Right lobe of liver (tissue), 4 donors: ENCODE data around the gene RERGL.

Source experiments
- POLR2A ChIP-seq: fragments of 450-650 bp; IDR thresholded peaks from one replicate; pipeline ENCODE4 v1.6.1; 2017; ENCODE audit warnings: antibody characterized with exemption, mild to moderate bottlenecking
- TF ChIP-seq, protein P1 (sequence below), 4 donors: fragments of 200-600 bp in 3 of 4; fragments of 450-650 bp in 1 of 4; IDR thresholded peaks; one replicate each; pipeline versions ENCODE4 v1.5.1 to v1.8.0; 2016 to 2022; ENCODE audit warnings: antibody characterized with exemption in 4 of 4, mild to moderate bottlenecking in 2 of 4
- donor health status: DM: no; HTN: no; CAD: no.
- donor health status: DM: no; HTN: no; CAD: no.
- donor health status: DM: no; HTN: yes; CAD: no.

DNA sequence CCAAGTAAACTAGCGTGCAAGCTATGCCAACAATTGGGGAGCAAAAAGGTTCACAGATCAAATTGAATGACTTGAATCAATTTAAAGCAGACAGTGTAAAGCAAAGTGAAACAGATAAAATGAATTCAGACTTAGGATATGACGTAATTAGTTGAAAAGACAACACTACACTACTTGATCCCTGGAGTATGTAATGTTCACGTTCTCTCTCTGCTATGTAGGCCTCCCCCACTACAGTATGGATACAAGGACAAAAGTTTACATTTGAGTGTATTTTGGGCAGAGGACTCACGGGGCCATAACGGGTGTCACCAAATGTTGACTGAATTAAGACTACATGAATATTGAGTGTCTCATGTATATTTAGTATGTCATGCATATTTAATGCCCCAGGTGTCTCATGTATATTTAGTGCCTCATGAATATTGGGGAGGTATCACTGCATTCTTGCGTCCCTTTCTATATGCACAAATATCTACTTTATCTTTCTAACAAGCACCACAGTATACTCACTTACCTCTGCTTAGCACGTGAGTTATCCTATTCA lies 44.5 kb downstream of the RERGL start:
- TF ChIP-seq, protein P1, sequence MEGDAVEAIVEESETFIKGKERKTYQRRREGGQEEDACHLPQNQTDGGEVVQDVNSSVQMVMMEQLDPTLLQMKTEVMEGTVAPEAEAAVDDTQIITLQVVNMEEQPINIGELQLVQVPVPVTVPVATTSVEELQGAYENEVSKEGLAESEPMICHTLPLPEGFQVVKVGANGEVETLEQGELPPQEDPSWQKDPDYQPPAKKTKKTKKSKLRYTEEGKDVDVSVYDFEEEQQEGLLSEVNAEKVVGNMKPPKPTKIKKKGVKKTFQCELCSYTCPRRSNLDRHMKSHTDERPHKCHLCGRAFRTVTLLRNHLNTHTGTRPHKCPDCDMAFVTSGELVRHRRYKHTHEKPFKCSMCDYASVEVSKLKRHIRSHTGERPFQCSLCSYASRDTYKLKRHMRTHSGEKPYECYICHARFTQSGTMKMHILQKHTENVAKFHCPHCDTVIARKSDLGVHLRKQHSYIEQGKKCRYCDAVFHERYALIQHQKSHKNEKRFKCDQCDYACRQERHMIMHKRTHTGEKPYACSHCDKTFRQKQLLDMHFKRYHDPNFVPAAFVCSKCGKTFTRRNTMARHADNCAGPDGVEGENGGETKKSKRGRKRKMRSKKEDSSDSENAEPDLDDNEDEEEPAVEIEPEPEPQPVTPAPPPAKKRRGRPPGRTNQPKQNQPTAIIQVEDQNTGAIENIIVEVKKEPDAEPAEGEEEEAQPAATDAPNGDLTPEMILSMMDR (IDR thresholded peaks at IDR 0.05): no peak
- no peak for TF ChIP-seq POLR2A
